WTC11 (cell line): Measurements from ENCODE around the gene SLC25A19. TPM values are rescaled to one million over a fixed set of nuclear protein-coding genes. Genes with fewer than 3 reads are reported as not detected.

Source experiments
- ATAC-seq: fragments of 200-7000 bp; cut with Tn5 transposase; 2 replicates; pipeline ENCODE4 v1.10.0; 2021; ENCODE audit warnings: mild to moderate bottlenecking, moderate library complexity
- CTCF ChIA-PET: fragments of 300-600 bp; sonication (Branson Sonifier 250); formaldehyde crosslinking; loops from one replicate; lab custom pipeline; 2021; ENCODE audit warnings: antibody characterized with exemption; lab: Charles Lee
- POLR2A ChIA-PET: fragments of 350-600 bp; sonication (Branson Sonifier 250); formaldehyde crosslinking; loops from one replicate; lab custom pipeline; 2021; ENCODE audit warnings: antibody characterized with exemption; lab: Charles Lee
- DNase-seq: peaks from one replicate; pipeline ENCODE4 v3.0.0; 2021; ENCODE audit warnings: low spot score
- H3K27ac Mint-ChIP-seq: 2 replicates; pipeline ENCODE4 v1.8.0; 2021; ENCODE audit warnings: mixed read lengths
- H3K27me3 Mint-ChIP-seq: 2 replicates; pipeline ENCODE4 v1.8.0; 2021; ENCODE audit warnings: low read depth, mild to moderate bottlenecking, moderate library complexity, mixed read lengths
- H3K36me3 Mint-ChIP-seq: 2 replicates; pipeline ENCODE4 v1.8.0; 2021; ENCODE audit warnings: mixed read lengths
- H3K4me1 Mint-ChIP-seq: 2 replicates; pipeline ENCODE4 v1.8.0; 2022; ENCODE audit warnings: mixed read lengths
- H3K4me3 Mint-ChIP-seq: 2 replicates; pipeline ENCODE4 v1.8.0; 2021; ENCODE audit warnings: mild to moderate bottlenecking, moderate library complexity, mixed read lengths
- H3K9me3 Mint-ChIP-seq: 2 replicates; pipeline ENCODE4 v1.8.0; 2021; ENCODE audit warnings: mixed read lengths
- AFF4 ChIP-seq: sonication (generic); formaldehyde crosslinking; IDR thresholded peaks from 2 replicates; pipeline ENCODE4 v1.8.1; 2023; ENCODE audit warnings: mild to moderate bottlenecking, missing genetic modification reagents, borderline replicate concordance
- ATF3 ChIP-seq: sonication (generic); formaldehyde crosslinking; conservative IDR thresholded peaks from 2 replicates; pipeline ENCODE4 v1.8.1; 2022; ENCODE audit warnings: mild to moderate bottlenecking, missing genetic modification reagents
- CREM ChIP-seq: sonication (generic); formaldehyde crosslinking; IDR thresholded peaks from 2 replicates; pipeline ENCODE4 v1.8.1; 2022; ENCODE audit warnings: mild to moderate bottlenecking, missing genetic modification reagents, moderate library complexity
- CTCF ChIP-seq: fragments of 200-600 bp; IDR thresholded peaks from 2 replicates; pipeline ENCODE4 v1.8.0; 2022; ENCODE audit warnings: antibody characterized with exemption
- EMX1 ChIP-seq: fragments of 250-450 bp; sonication (Bioruptor Pico); IDR thresholded peaks from 2 replicates; pipeline ENCODE4 v1.8.0; 2021; ENCODE audit warnings: mild to moderate bottlenecking
- ETV6 ChIP-seq: sonication (generic); formaldehyde crosslinking; IDR thresholded peaks from 2 replicates; pipeline ENCODE4 v1.8.1; 2022; ENCODE audit warnings: mild to moderate bottlenecking, missing genetic modification reagents
- FOXK1 ChIP-seq: sonication (generic); formaldehyde crosslinking; IDR thresholded peaks from 2 replicates; pipeline ENCODE4 v1.8.0; 2022; ENCODE audit warnings: mild to moderate bottlenecking, moderate library complexity, missing genetic modification reagents
- GTF2I ChIP-seq: fragments of 250-450 bp; sonication (Bioruptor Pico); conservative IDR thresholded peaks from 2 replicates; pipeline ENCODE4 v1.4.0; 2021; ENCODE audit warnings: mild to moderate bottlenecking
- IRF1 ChIP-seq: sonication (generic); formaldehyde crosslinking; IDR thresholded peaks from 2 replicates; pipeline ENCODE4 v1.8.0; 2023; ENCODE audit warnings: missing genetic modification reagents
- JAZF1 ChIP-seq: fragments of 250-450 bp; sonication (Bioruptor Pico); IDR thresholded peaks from 2 replicates; pipeline ENCODE4 v1.9.0; 2021; ENCODE audit warnings: moderate library complexity, mild to moderate bottlenecking, inconsistent platforms
- JUN ChIP-seq: sonication (generic); formaldehyde crosslinking; IDR thresholded peaks from 2 replicates; pipeline ENCODE4 v1.8.0; 2023; ENCODE audit warnings: mild to moderate bottlenecking, missing genetic modification reagents
- KAT7 ChIP-seq: sonication (generic); formaldehyde crosslinking; IDR thresholded peaks from 2 replicates; pipeline ENCODE4 v1.8.1; 2023; ENCODE audit warnings: missing genetic modification reagents, mild to moderate bottlenecking, borderline replicate concordance
- MYBL2 ChIP-seq: sonication (generic); formaldehyde crosslinking; IDR thresholded peaks from 2 replicates; pipeline ENCODE4 v1.8.1; 2023; ENCODE audit warnings: mild to moderate bottlenecking, moderate library complexity, missing genetic modification reagents
- SP1 ChIP-seq: sonication (generic); formaldehyde crosslinking; conservative IDR thresholded peaks from 2 replicates; pipeline ENCODE4 v1.8.1; 2022; ENCODE audit warnings: missing genetic modification reagents
- STAT6 ChIP-seq: sonication (generic); formaldehyde crosslinking; conservative IDR thresholded peaks from 2 replicates; pipeline ENCODE4 v1.8.1; 2023; ENCODE audit warnings: mild to moderate bottlenecking, low read depth, missing genetic modification reagents, moderate library complexity
- TEAD1 ChIP-seq: sonication (generic); formaldehyde crosslinking; IDR thresholded peaks from 2 replicates; pipeline ENCODE4 v1.8.0; 2022; ENCODE audit warnings: mild to moderate bottlenecking, missing genetic modification reagents
- ZNF512 ChIP-seq: sonication (generic); formaldehyde crosslinking; IDR thresholded peaks from 2 replicates; pipeline ENCODE4 v1.8.1; 2022; ENCODE audit warnings: missing genetic modification reagents, borderline replicate concordance
- ZNF671 ChIP-seq: fragments of 250-450 bp; sonication (Bioruptor Pico); IDR thresholded peaks from 2 replicates; pipeline ENCODE4 v1.8.0; 2021; ENCODE audit warnings: mild to moderate bottlenecking
- total RNA-seq: library from RNA; stranded (reverse); gene quantifications from 3 replicates; pipeline ENCODE4 v1.2.3, GENCODE V29; 2021

The SLC25A19 gene
- total RNA-seq, 1 experiment from 2014 or later, result 27.7 TPM

GRCh38 chr17:75327757-75328156 is 38.5 kb upstream of the SLC25A19 start:
- ChIA-PET POLR2A (interaction anchor here (1.1 kb wide), 1 partner anchor 67 kb away, joined by 4 read pairs; no protein-coding TSS in a partner anchor), CTCF (interaction anchor here (1.3 to 1.4 kb wide), 2 partner anchors 38 to 84 kb away, joined by 4 to 5 read pairs; partner anchors contain the start of gene SLC25A19)
- no peaks in the 10 kb centered on the region for H3K27me3 Mint-ChIP-seq

More at GRCh38 chr17:75327757-75328156, 38.5 kb upstream of the SLC25A19 start:
- DNase-seq, result no peak
- no peak for TF ChIP-seq TEAD1
- no peak for TF ChIP-seq KAT7
- no peak for TF ChIP-seq FOXK1 (CRISPR knock-in tag)
- no peak for TF ChIP-seq ETV6
- TF ChIP-seq AFF4 (CRISPR knock-in tag), result no peak
- no peak for TF ChIP-seq CTCF
- no peak for TF ChIP-seq ZNF512 (CRISPR knock-in tag)
- TF ChIP-seq EMX1, result no peak
- no peak for TF ChIP-seq ZNF671 (CRISPR knock-in tag)
- no peak for TF ChIP-seq ATF3
- no peak for TF ChIP-seq SP1 (CRISPR knock-in tag)
- TF ChIP-seq CREM (CRISPR knock-in tag), result no peak
- TF ChIP-seq GTF2I (CRISPR knock-in tag), result no peak
- TF ChIP-seq JUN (CRISPR knock-in tag), result no peak
- no peak for TF ChIP-seq JAZF1 (CRISPR knock-in tag)
- no peak for TF ChIP-seq IRF1
- TF ChIP-seq MYBL2 (CRISPR knock-in tag), result no peak
- no peak for TF ChIP-seq STAT6 (CRISPR knock-in tag)
- Mint-ChIP-seq H3K36me3 (peaks cover 14% of the 10 kb centered on the region), H3K4me3 (no peak overlapping the region), H3K9me3 (no peaks in the 10 kb centered on the region), H3K4me1 (peaks cover 39% of the 10 kb centered on the region), H3K27ac (no peak overlapping the region)
- ATAC-seq, result no peak
